K562 (cell line): ENCODE results near the gene EDA.

Experiments
- IFI16 ChIP-seq: fragments of 250-450 bp; sonication (Bioruptor Pico); IDR thresholded peaks from 2 replicates; pipeline ENCODE4 v2.1.2; 2022; ENCODE audit warnings: mild to moderate bottlenecking, inconsistent platforms
- PHF21A ChIP-seq: fragments of 450-650 bp; IDR thresholded peaks from 2 replicates; pipeline ENCODE4 v1.6.1; 2017; ENCODE audit warnings: low read depth, borderline replicate concordance
- POLR2A ChIP-seq: fragments of 450-650 bp; conservative IDR thresholded peaks from 2 replicates; pipeline ENCODE4 v1.6.1; 2016
- RBM39 ChIP-seq: fragments of 200-400 bp; formaldehyde crosslinking; optimal IDR thresholded peaks from 2 replicates; pipeline ENCODE3; 2018; ENCODE audit warnings: low read depth, low read length
- ZBTB1 ChIP-seq: sonication (generic); formaldehyde crosslinking; IDR thresholded peaks from 2 replicates; pipeline ENCODE4 v1.8.1; 2023; ENCODE audit warnings: missing genetic modification reagents, low read depth, mild to moderate bottlenecking, borderline replicate concordance
- TF ChIP-seq, protein P1 (sequence below): fragments of 200-600 bp; sonication (generic); IDR thresholded peaks from one replicate; pipeline ENCODE4 v1.6.1; 2012; ENCODE audit warnings: mild to moderate bottlenecking, low read depth, low read length, inconsistent platforms
- TF ChIP-seq, protein P2 (sequence below): fragments of 200-800 bp; sonication (Bioruptor generic); IDR thresholded peaks from 2 replicates; pipeline ENCODE4 v1.6.1; 2017; ENCODE audit warnings: missing genetic modification characterization, missing compliant biosample characterization
- TF ChIP-seq, protein P3 (sequence below), 3 experiments: IDR thresholded peaks in 2 of 3; conservative IDR thresholded peaks in 1 of 3; 2 replicates each; pipeline ENCODE4 v1.5.1; 2011 to 2012; ENCODE audit warnings: low read length in 3 of 3, mild to moderate bottlenecking in 3 of 3, control low read depth in 2 of 3, improper control_type of control experiment in 1 of 3, inconsistent platforms in 1 of 3, low read depth in 1 of 3, mixed read lengths in 1 of 3, moderate library complexity in 1 of 3; ENCODE audit not compliant: insufficient read depth in 2 of 3
- TF ChIP-seq, protein P4 (sequence below): fragments of 250-450 bp; sonication (Bioruptor Pico); IDR thresholded peaks from 2 replicates; pipeline ENCODE4 v1.5.0; 2020; ENCODE audit warnings: mild to moderate bottlenecking, borderline replicate concordance

DNA sequence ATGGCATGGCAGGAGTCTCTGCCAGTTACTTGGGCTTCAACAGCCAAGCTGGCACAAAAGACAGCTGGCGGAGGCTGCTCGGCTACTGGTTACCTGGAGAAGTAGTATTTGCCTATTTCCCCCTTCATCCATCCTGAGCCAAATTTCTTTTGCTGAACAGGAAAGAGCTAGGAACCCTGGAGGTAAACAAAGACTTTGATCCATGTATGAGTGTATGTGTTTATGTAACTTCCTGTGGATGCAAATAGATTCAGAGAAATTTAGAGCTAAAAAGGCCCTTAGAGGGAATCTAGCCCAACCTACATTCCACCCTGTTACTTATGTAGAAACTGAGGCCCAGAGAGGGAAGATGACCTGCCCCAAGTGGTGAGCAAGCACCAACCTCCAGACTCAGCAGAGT is 422.6 kb downstream of the EDA start:
- TF ChIP-seq, protein P1, sequence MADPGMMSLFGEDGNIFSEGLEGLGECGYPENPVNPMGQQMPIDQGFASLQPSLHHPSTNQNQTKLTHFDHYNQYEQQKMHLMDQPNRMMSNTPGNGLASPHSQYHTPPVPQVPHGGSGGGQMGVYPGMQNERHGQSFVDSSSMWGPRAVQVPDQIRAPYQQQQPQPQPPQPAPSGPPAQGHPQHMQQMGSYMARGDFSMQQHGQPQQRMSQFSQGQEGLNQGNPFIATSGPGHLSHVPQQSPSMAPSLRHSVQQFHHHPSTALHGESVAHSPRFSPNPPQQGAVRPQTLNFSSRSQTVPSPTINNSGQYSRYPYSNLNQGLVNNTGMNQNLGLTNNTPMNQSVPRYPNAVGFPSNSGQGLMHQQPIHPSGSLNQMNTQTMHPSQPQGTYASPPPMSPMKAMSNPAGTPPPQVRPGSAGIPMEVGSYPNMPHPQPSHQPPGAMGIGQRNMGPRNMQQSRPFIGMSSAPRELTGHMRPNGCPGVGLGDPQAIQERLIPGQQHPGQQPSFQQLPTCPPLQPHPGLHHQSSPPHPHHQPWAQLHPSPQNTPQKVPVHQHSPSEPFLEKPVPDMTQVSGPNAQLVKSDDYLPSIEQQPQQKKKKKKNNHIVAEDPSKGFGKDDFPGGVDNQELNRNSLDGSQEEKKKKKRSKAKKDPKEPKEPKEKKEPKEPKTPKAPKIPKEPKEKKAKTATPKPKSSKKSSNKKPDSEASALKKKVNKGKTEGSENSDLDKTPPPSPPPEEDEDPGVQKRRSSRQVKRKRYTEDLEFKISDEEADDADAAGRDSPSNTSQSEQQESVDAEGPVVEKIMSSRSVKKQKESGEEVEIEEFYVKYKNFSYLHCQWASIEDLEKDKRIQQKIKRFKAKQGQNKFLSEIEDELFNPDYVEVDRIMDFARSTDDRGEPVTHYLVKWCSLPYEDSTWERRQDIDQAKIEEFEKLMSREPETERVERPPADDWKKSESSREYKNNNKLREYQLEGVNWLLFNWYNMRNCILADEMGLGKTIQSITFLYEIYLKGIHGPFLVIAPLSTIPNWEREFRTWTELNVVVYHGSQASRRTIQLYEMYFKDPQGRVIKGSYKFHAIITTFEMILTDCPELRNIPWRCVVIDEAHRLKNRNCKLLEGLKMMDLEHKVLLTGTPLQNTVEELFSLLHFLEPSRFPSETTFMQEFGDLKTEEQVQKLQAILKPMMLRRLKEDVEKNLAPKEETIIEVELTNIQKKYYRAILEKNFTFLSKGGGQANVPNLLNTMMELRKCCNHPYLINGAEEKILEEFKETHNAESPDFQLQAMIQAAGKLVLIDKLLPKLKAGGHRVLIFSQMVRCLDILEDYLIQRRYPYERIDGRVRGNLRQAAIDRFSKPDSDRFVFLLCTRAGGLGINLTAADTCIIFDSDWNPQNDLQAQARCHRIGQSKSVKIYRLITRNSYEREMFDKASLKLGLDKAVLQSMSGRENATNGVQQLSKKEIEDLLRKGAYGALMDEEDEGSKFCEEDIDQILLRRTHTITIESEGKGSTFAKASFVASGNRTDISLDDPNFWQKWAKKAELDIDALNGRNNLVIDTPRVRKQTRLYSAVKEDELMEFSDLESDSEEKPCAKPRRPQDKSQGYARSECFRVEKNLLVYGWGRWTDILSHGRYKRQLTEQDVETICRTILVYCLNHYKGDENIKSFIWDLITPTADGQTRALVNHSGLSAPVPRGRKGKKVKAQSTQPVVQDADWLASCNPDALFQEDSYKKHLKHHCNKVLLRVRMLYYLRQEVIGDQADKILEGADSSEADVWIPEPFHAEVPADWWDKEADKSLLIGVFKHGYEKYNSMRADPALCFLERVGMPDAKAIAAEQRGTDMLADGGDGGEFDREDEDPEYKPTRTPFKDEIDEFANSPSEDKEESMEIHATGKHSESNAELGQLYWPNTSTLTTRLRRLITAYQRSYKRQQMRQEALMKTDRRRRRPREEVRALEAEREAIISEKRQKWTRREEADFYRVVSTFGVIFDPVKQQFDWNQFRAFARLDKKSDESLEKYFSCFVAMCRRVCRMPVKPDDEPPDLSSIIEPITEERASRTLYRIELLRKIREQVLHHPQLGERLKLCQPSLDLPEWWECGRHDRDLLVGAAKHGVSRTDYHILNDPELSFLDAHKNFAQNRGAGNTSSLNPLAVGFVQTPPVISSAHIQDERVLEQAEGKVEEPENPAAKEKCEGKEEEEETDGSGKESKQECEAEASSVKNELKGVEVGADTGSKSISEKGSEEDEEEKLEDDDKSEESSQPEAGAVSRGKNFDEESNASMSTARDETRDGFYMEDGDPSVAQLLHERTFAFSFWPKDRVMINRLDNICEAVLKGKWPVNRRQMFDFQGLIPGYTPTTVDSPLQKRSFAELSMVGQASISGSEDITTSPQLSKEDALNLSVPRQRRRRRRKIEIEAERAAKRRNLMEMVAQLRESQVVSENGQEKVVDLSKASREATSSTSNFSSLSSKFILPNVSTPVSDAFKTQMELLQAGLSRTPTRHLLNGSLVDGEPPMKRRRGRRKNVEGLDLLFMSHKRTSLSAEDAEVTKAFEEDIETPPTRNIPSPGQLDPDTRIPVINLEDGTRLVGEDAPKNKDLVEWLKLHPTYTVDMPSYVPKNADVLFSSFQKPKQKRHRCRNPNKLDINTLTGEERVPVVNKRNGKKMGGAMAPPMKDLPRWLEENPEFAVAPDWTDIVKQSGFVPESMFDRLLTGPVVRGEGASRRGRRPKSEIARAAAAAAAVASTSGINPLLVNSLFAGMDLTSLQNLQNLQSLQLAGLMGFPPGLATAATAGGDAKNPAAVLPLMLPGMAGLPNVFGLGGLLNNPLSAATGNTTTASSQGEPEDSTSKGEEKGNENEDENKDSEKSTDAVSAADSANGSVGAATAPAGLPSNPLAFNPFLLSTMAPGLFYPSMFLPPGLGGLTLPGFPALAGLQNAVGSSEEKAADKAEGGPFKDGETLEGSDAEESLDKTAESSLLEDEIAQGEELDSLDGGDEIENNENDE = no peak
- TF ChIP-seq, protein P2, sequence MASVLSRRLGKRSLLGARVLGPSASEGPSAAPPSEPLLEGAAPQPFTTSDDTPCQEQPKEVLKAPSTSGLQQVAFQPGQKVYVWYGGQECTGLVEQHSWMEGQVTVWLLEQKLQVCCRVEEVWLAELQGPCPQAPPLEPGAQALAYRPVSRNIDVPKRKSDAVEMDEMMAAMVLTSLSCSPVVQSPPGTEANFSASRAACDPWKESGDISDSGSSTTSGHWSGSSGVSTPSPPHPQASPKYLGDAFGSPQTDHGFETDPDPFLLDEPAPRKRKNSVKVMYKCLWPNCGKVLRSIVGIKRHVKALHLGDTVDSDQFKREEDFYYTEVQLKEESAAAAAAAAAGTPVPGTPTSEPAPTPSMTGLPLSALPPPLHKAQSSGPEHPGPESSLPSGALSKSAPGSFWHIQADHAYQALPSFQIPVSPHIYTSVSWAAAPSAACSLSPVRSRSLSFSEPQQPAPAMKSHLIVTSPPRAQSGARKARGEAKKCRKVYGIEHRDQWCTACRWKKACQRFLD (CRISPR knock-in tag) = no peak
- TF ChIP-seq POLR2A (no peak), IFI16 (CRISPR knock-in tag) (no peak), RBM39 (no peak), ZBTB1 (CRISPR knock-in tag) (no peak), PHF21A (no peak)
- TF ChIP-seq, protein P3, sequence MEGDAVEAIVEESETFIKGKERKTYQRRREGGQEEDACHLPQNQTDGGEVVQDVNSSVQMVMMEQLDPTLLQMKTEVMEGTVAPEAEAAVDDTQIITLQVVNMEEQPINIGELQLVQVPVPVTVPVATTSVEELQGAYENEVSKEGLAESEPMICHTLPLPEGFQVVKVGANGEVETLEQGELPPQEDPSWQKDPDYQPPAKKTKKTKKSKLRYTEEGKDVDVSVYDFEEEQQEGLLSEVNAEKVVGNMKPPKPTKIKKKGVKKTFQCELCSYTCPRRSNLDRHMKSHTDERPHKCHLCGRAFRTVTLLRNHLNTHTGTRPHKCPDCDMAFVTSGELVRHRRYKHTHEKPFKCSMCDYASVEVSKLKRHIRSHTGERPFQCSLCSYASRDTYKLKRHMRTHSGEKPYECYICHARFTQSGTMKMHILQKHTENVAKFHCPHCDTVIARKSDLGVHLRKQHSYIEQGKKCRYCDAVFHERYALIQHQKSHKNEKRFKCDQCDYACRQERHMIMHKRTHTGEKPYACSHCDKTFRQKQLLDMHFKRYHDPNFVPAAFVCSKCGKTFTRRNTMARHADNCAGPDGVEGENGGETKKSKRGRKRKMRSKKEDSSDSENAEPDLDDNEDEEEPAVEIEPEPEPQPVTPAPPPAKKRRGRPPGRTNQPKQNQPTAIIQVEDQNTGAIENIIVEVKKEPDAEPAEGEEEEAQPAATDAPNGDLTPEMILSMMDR (IDR thresholded peaks at IDR 0.05 in 2 of 3, conservative IDR thresholded peaks at IDR 0.05 in 1 of 3; ENCODE audit: insufficient read depth in 2 of 3, low read depth in 1 of 3, low read length in 3 of 3) = no peak
- TF ChIP-seq, protein P4, sequence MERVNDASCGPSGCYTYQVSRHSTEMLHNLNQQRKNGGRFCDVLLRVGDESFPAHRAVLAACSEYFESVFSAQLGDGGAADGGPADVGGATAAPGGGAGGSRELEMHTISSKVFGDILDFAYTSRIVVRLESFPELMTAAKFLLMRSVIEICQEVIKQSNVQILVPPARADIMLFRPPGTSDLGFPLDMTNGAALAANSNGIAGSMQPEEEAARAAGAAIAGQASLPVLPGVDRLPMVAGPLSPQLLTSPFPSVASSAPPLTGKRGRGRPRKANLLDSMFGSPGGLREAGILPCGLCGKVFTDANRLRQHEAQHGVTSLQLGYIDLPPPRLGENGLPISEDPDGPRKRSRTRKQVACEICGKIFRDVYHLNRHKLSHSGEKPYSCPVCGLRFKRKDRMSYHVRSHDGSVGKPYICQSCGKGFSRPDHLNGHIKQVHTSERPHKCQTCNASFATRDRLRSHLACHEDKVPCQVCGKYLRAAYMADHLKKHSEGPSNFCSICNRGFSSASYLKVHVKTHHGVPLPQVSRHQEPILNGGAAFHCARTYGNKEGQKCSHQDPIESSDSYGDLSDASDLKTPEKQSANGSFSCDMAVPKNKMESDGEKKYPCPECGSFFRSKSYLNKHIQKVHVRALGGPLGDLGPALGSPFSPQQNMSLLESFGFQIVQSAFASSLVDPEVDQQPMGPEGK (CRISPR knock-in tag) = no peak
